Muscle of leg (tissue), 11 donors: ENCODE measurements around the gene KPNA2. TPM values are rescaled to one million over a fixed set of nuclear protein-coding genes. Genes with fewer than 3 reads are reported as not detected.
A peak's percentile ranks its signal among the peaks of the same experiment; 100 is the strongest.
"Not testable (repeated sequence)": the region's sequence is repeated elsewhere in the genome, so short reads cannot be mapped to it uniquely, and the experiment has no call there.

Experiments used
- DNase-seq: peaks from one replicate; pipeline ENCODE4 v3.0.0; 2013
- H3K27ac ChIP-seq: one replicate; pipeline ENCODE4 v1.5.1; 2013; ENCODE audit warnings: mild to moderate bottlenecking, low read length, control low read depth
- H3K27me3 ChIP-seq: one replicate; pipeline ENCODE4 v1.6.1; 2013; ENCODE audit warnings: low read length; ENCODE audit not compliant: control insufficient read depth, insufficient read depth
- H3K36me3 ChIP-seq: one replicate; pipeline ENCODE4 v1.6.1; 2013; ENCODE audit warnings: low read length; ENCODE audit not compliant: control insufficient read depth, insufficient read depth
- H3K4me1 ChIP-seq: one replicate; pipeline ENCODE4 v1.6.1; 2013; ENCODE audit warnings: low read length; ENCODE audit not compliant: control insufficient read depth, insufficient read depth
- H3K4me3 ChIP-seq: one replicate; pipeline ENCODE4 v1.5.1; 2013; ENCODE audit warnings: low read length, control low read depth
- H3K9me3 ChIP-seq: replicated peaks from 2 replicates; pipeline ENCODE4 v1.6.1; 2013; ENCODE audit warnings: low read depth, low read length; ENCODE audit not compliant: control insufficient read depth
- WGBS: methylation state at CpG from one replicate; pipeline ENCODE4 v1.1.5; 2013; ENCODE audit warnings: missing lambda C conversion rate; ENCODE audit not compliant: insufficient coverage; 5-methylcytosine and 5-hydroxymethylcytosine counted together
- polyA plus RNA-seq, 8 donors: library from polyadenylated mRNA; unstranded; fragments of 120-200 nt; gene quantifications; one replicate each; pipeline versions ENCODE4 v1.2.1 to v1.2.3, GENCODE V29; 2013; ENCODE audit warnings: inconsistent platforms in 1 of 8, low replicate concordance in 1 of 8; ENCODE audit not compliant: insufficient read length in 8 of 8, insufficient read depth in 1 of 8
- total RNA-seq: library from RNA; stranded (reverse); fragments of 120-200 nt; gene quantifications from one replicate; pipeline ENCODE4 v1.2.4, GENCODE V29; 2013

The KPNA2 gene
- total and polyA plus RNA-seq, 9 donors, result 32.1 to 95.7 (median 67.3) TPM

GRCh38 chr17:68080411-68081150 lies 45.0 kb downstream of the KPNA2 start:
- DNase-seq, result no peak
- no peak overlapping the region for H3K4me3 ChIP-seq
- H3K27ac ChIP-seq, result no peak overlapping the region
- WGBS, result 93% methylated on average over 40 of the region's 46 CpGs
- H3K36me3 ChIP-seq, result no peaks in the 10 kb centered on the region
- no peaks in the 10 kb centered on the region for H3K4me1 ChIP-seq
- no peaks in the 10 kb centered on the region for H3K9me3 ChIP-seq
- no peaks in the 10 kb centered on the region for H3K27me3 ChIP-seq

GRCh38 chr17:68081305-68082265 lies 46.0 kb downstream of the KPNA2 start:
- WGBS, result 87% methylated on average over 3 of the region's 13 CpGs
- DNase-seq, H3K4me3 ChIP-seq: not testable (repeated sequence)

GRCh38 chr17:68085771-68086381 lies 50.3 kb downstream of the KPNA2 start:
- no peaks in the 10 kb centered on the region for H3K36me3 ChIP-seq
- no peaks in the 10 kb centered on the region for H3K9me3 ChIP-seq
- H3K4me3 ChIP-seq, result no peak overlapping the region
- H3K27ac ChIP-seq, result no peak overlapping the region
- WGBS, result 40% methylated on average over 6 of the region's 7 CpGs
- no peaks in the 10 kb centered on the region for H3K27me3 ChIP-seq
- H3K4me1 ChIP-seq, result peaks cover 5% of the 10 kb centered on the region
- no peak for DNase-seq

More at GRCh38 chr17:68081305-68082265, 46.0 kb downstream of the KPNA2 start:
- not testable (repeated sequence) for H3K4me1 ChIP-seq, H3K27ac ChIP-seq, H3K27me3 ChIP-seq, H3K36me3 ChIP-seq, H3K9me3 ChIP-seq

GRCh38 chr17:68086666-68087065 lies 51.1 kb downstream of the KPNA2 start:
- not testable (repeated sequence) for H3K4me3 ChIP-seq, DNase-seq, H3K27me3 ChIP-seq, H3K9me3 ChIP-seq, H3K27ac ChIP-seq, H3K4me1 ChIP-seq, H3K36me3 ChIP-seq
- WGBS, result 60% methylated on average over 3 of the region's 4 CpGs

- not testable (repeated sequence) for H3K36me3 ChIP-seq, H3K27ac ChIP-seq, H3K4me1 ChIP-seq, H3K27me3 ChIP-seq, DNase-seq, H3K4me3 ChIP-seq, H3K9me3 ChIP-seq
- 44% methylated on average over 4 of the region's 11 CpGs for WGBS
Observed at GRCh38 chr17:68087131-68087623, 51.6 kb downstream of the KPNA2 start.

GRCh38 chr17:68087851-68088250 lies 52.3 kb downstream of the KPNA2 start:
- DNase-seq, result no peak
- Histone ChIP-seq H3K9me3 (no peaks in the 10 kb centered on the region), H3K27ac (no peak overlapping the region), H3K4me3 (no peak overlapping the region), H3K27me3 (no peaks in the 10 kb centered on the region), H3K36me3 (no peaks in the 10 kb centered on the region), H3K4me1 (peaks cover 5% of the 10 kb centered on the region)
- 14% methylated on average over 1 of the region's 4 CpGs for WGBS

GRCh38 chr17:68089881-68090280 lies 54.3 kb downstream of the KPNA2 start:
- Histone ChIP-seq H3K4me3 (no peak overlapping the region), H3K27ac (no peak overlapping the region), H3K27me3 (no peaks in the 10 kb centered on the region), H3K4me1 (peaks cover 5% of the 10 kb centered on the region), H3K9me3 (no peaks in the 10 kb centered on the region), H3K36me3 (no peaks in the 10 kb centered on the region)
- peak; percentile 29 for DNase-seq
- 56% methylated on average over 3 of the region's 3 CpGs for WGBS

GRCh38 chr17:68094481-68095078 lies 59.0 kb downstream of the KPNA2 start:
- H3K27me3 ChIP-seq, result no peaks in the 10 kb centered on the region
- no peak overlapping the region for H3K27ac ChIP-seq
- H3K4me3 ChIP-seq, result no peak overlapping the region
- H3K4me1 ChIP-seq, result peaks cover 2% of the 10 kb centered on the region
- no peaks in the 10 kb centered on the region for H3K9me3 ChIP-seq
- H3K36me3 ChIP-seq, result no peaks in the 10 kb centered on the region
- WGBS, result 72% methylated on average over 5 of the region's 11 CpGs
- DNase-seq, result no peak

GRCh38 chr17:68095205-68095811 lies 59.8 kb downstream of the KPNA2 start:
- H3K4me3 ChIP-seq, result no peak overlapping the region
- 80% methylated on average over 3 of the region's 10 CpGs for WGBS

More at GRCh38 chr17:68095205-68095811, 59.8 kb downstream of the KPNA2 start:
- no peaks in the 10 kb centered on the region for H3K36me3 ChIP-seq
- no peaks in the 10 kb centered on the region for H3K4me1 ChIP-seq
- H3K27ac ChIP-seq, result no peak overlapping the region
- H3K27me3 ChIP-seq, result no peaks in the 10 kb centered on the region
- H3K9me3 ChIP-seq, result no peaks in the 10 kb centered on the region
- DNase-seq, result no peak
